GM23338 (cell line): ENCODE data around the gene POLR2F. TPM values are rescaled to one million over a fixed set of nuclear protein-coding genes. Genes with fewer than 3 reads are reported as not detected.

Experiments
- ATAC-seq: fragments of 200-7000 bp; cut with Tn5 transposase; 3 replicates; pipeline ENCODE4 v1.9.1; 2020
- DNase-seq: peaks from one replicate; pipeline ENCODE4 v3.0.0-alpha.2; 2015; ENCODE audit warnings: low spot score
- H2AFZ ChIP-seq: fragments of 200-600 bp; sonication (generic); 2 replicates; pipeline ENCODE4 v1.8.0; 2016; ENCODE audit warnings: antibody characterized with exemption, mild to moderate bottlenecking, moderate library complexity
- H3F3A ChIP-seq: fragments of 200-600 bp; sonication (generic); replicated peaks from 2 replicates; pipeline ENCODE4 v1.8.0; 2017; ENCODE audit warnings: antibody characterized with exemption, mixed run types, low read depth
- H3K27ac ChIP-seq: fragments of 200-600 bp; sonication (generic); 2 replicates; pipeline ENCODE4 v1.6.1; 2016; ENCODE audit warnings: low read depth
- H3K27me3 ChIP-seq: fragments of 200-600 bp; sonication (generic); 2 replicates; pipeline ENCODE4 v1.8.0; 2016; ENCODE audit warnings: mild to moderate bottlenecking, mixed run types, moderate library complexity; ENCODE audit not compliant: insufficient read depth
- H3K36me3 ChIP-seq: fragments of 200-600 bp; sonication (generic); 2 replicates; pipeline ENCODE4 v1.8.0; 2016; ENCODE audit warnings: mild to moderate bottlenecking; ENCODE audit not compliant: insufficient read depth
- H3K4me1 ChIP-seq: fragments of 200-600 bp; sonication (generic); 2 replicates; pipeline ENCODE4 v1.8.0; 2016; ENCODE audit warnings: mild to moderate bottlenecking, moderate library complexity; ENCODE audit not compliant: insufficient read depth
- H3K4me2 ChIP-seq: fragments of 200-600 bp; sonication (generic); 2 replicates; pipeline ENCODE4 v1.7.1; 2017; ENCODE audit warnings: mixed run types
- H3K4me3 ChIP-seq: fragments of 200-600 bp; sonication (generic); 2 replicates; pipeline ENCODE4 v1.6.1; 2016; ENCODE audit warnings: mixed run types
- H3K79me2 ChIP-seq: fragments of 200-600 bp; sonication (generic); replicated peaks from 2 replicates; pipeline ENCODE4 v1.8.0; 2017; ENCODE audit warnings: mild to moderate bottlenecking; ENCODE audit not compliant: insufficient read depth
- H3K9me2 ChIP-seq: fragments of 200-600 bp; sonication (generic); 2 replicates; pipeline ENCODE4 v1.8.0; 2017; ENCODE audit not compliant: insufficient read depth
- H4K20me1 ChIP-seq: fragments of 200-600 bp; sonication (generic); replicated peaks from 2 replicates; pipeline ENCODE4 v1.8.0; 2017; ENCODE audit warnings: mild to moderate bottlenecking; ENCODE audit not compliant: insufficient read depth
- H3K27ac Mint-ChIP-seq: 2 replicates; pipeline ENCODE4 v1.8.0; 2020; ENCODE audit warnings: inconsistent platforms, mild to moderate bottlenecking, moderate library complexity, mixed read lengths
- H3K27me3 Mint-ChIP-seq: 3 replicates; pipeline ENCODE4 v1.8.0; 2022; ENCODE audit warnings: low read depth, mild to moderate bottlenecking, moderate library complexity, mixed read lengths, inconsistent platforms; ENCODE audit not compliant: insufficient read depth, poor library complexity
- H3K36me3 Mint-ChIP-seq: 3 replicates; pipeline ENCODE4 v1.8.0; 2021; ENCODE audit warnings: low read depth, mild to moderate bottlenecking, inconsistent platforms, moderate library complexity, mixed read lengths
- H3K4me1 Mint-ChIP-seq: 3 replicates; pipeline ENCODE4 v1.8.0; 2020; ENCODE audit warnings: mild to moderate bottlenecking, inconsistent platforms, mixed read lengths
- H3K4me3 Mint-ChIP-seq: 3 replicates; pipeline ENCODE4 v1.8.0; 2021; ENCODE audit warnings: moderate library complexity, mild to moderate bottlenecking, inconsistent platforms, mixed read lengths
- H3K9me3 Mint-ChIP-seq: 3 replicates; pipeline ENCODE4 v1.8.0; 2020; ENCODE audit warnings: moderate library complexity, mild to moderate bottlenecking, inconsistent platforms, mixed read lengths
- CREB1 ChIP-seq: fragments of 250-450 bp; sonication (Bioruptor Pico); IDR thresholded peaks from 2 replicates; pipeline ENCODE4 v1.5.0; 2020; ENCODE audit warnings: low read depth, mild to moderate bottlenecking, moderate library complexity
- EZH2 ChIP-seq: fragments of 200-600 bp; sonication (generic); IDR thresholded peaks from one replicate; pipeline ENCODE4 v1.8.0; 2017; ENCODE audit warnings: antibody characterized with exemption, mild to moderate bottlenecking, low read depth; ENCODE audit not compliant: unreplicated experiment
- EZH2phosphoT487 ChIP-seq: fragments of 200-600 bp; sonication (generic); IDR thresholded peaks from one replicate; pipeline ENCODE4 v1.8.1; 2018; ENCODE audit warnings: antibody characterized with exemption; ENCODE audit not compliant: unreplicated experiment
- JUNB ChIP-seq: IDR thresholded peaks from one replicate; pipeline ENCODE4 v1.6.1; 2016; ENCODE audit warnings: antibody characterized with exemption; ENCODE audit not compliant: unreplicated experiment
- NANOG ChIP-seq: IDR thresholded peaks from 2 replicates; pipeline ENCODE4 v1.6.1; 2016; ENCODE audit warnings: antibody characterized with exemption, borderline replicate concordance
- POLR2AphosphoS5 ChIP-seq: IDR thresholded peaks from 2 replicates; pipeline ENCODE4 v1.6.1; 2016; ENCODE audit warnings: antibody characterized with exemption, low read depth
- STAT1 ChIP-seq: IDR thresholded peaks from one replicate; pipeline ENCODE4 v1.6.1; 2016; ENCODE audit warnings: antibody characterized with exemption; ENCODE audit not compliant: unreplicated experiment
- ZNF114 ChIP-seq: fragments of 250-450 bp; sonication (Bioruptor Pico); IDR thresholded peaks from 2 replicates; pipeline ENCODE4 v1.5.0; 2020; ENCODE audit warnings: mild to moderate bottlenecking, moderate library complexity
- ZNF331 ChIP-seq: fragments of 250-450 bp; sonication (Bioruptor Pico); IDR thresholded peaks from 2 replicates; pipeline ENCODE4 v1.5.0; 2020; ENCODE audit warnings: low read depth, mild to moderate bottlenecking, moderate library complexity
- polyA plus RNA-seq: library from polyadenylated mRNA; unstranded; fragments of >200 nt; fragmentation: Nextera tagmentation; extraction: Ambion mirVana; gene quantifications from 2 replicates; pipeline ENCODE4 v1.2.1, GENCODE V29; 2016
- total RNA-seq: library from RNA; depleted of rRNA; stranded (reverse); fragments of >200 nt; shearing (Covaris generic); gene quantifications from 2 replicates; pipeline ENCODE4 v1.2.3, GENCODE V29; 2014
- TF ChIP-seq, protein P1 (sequence below): IDR thresholded peaks from one replicate; pipeline ENCODE4 v1.6.1; 2018; ENCODE audit warnings: antibody characterized with exemption; ENCODE audit not compliant: unreplicated experiment
- TF ChIP-seq, protein P2 (sequence below): fragments of 250-450 bp; sonication (Bioruptor Pico); IDR thresholded peaks from 2 replicates; pipeline ENCODE4 v1.5.0; 2020; ENCODE audit warnings: mild to moderate bottlenecking, moderate library complexity
- TF ChIP-seq, protein P3 (sequence below): IDR thresholded peaks from 2 replicates; pipeline ENCODE4 v1.6.1; 2016; ENCODE audit warnings: antibody characterized with exemption
- TF ChIP-seq, protein P4 (sequence below), 2 experiments: fragments of 200-600 bp in 1 of 2; sonication (generic) in 1 of 2; conservative IDR thresholded peaks; 2 replicates each; pipeline versions ENCODE4 v1.5.1 to v1.6.1; 2016 to 2017; ENCODE audit warnings: antibody characterized with exemption in 2 of 2, low read depth in 2 of 2, mild to moderate bottlenecking in 2 of 2, moderate library complexity in 1 of 2

Gene POLR2F
- total and polyA plus RNA-seq, 2 experiments from 2014 or later: 144 to 429 TPM

DNA sequence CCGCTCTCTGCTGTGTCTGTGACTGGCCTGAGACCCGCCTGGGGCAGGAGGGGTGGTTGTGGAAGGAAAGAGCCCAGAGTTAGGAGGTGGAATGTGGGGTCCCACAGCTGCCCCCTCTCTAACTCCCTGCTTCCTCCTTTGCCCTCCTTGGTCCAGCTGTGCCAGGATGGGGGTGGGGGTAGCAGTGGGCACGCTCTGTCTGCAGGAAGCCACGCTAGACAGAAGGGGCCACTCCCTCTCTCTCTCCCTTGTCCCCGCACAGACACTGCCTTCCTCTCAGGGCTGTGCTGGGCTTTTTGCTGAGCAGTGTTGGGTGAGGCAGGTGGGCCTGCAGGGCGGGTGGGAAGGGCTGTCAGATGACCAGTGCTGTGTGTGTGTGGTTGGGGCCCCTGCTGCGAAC is 32.9 kb downstream of the POLR2F start:
- Histone ChIP-seq H3K9me2 (no peaks in the 10 kb centered on the region), H2AFZ (no peak overlapping the region), H3K27ac (no peak overlapping the region), H3K79me2 (no peaks in the 10 kb centered on the region), H4K20me1 (no peaks in the 10 kb centered on the region), H3K4me2 (no peak overlapping the region), H3K4me1 (peaks cover 10% of the 10 kb centered on the region), H3K36me3 (no peaks in the 10 kb centered on the region), H3F3A (no peaks in the 10 kb centered on the region), H3K27me3 (peaks cover 25% of the 10 kb centered on the region), H3K4me3 (no peak overlapping the region)
- no peak overlapping the region for H3K27ac Mint-ChIP-seq
- no peak for DNase-seq
- H3K4me3 Mint-ChIP-seq: no peak overlapping the region
- peaks cover 30% of the 10 kb centered on the region for H3K27me3 Mint-ChIP-seq
- TF ChIP-seq EZH2phosphoT487 (no peak), CREB1 (CRISPR knock-in tag) (no peak), EZH2 (no peak), JUNB (no peak), ZNF331 (CRISPR knock-in tag) (no peak), STAT1 (no peak), NANOG (no peak), POLR2AphosphoS5 (no peak), ZNF114 (CRISPR knock-in tag) (no peak)
- TF ChIP-seq, protein P1, sequence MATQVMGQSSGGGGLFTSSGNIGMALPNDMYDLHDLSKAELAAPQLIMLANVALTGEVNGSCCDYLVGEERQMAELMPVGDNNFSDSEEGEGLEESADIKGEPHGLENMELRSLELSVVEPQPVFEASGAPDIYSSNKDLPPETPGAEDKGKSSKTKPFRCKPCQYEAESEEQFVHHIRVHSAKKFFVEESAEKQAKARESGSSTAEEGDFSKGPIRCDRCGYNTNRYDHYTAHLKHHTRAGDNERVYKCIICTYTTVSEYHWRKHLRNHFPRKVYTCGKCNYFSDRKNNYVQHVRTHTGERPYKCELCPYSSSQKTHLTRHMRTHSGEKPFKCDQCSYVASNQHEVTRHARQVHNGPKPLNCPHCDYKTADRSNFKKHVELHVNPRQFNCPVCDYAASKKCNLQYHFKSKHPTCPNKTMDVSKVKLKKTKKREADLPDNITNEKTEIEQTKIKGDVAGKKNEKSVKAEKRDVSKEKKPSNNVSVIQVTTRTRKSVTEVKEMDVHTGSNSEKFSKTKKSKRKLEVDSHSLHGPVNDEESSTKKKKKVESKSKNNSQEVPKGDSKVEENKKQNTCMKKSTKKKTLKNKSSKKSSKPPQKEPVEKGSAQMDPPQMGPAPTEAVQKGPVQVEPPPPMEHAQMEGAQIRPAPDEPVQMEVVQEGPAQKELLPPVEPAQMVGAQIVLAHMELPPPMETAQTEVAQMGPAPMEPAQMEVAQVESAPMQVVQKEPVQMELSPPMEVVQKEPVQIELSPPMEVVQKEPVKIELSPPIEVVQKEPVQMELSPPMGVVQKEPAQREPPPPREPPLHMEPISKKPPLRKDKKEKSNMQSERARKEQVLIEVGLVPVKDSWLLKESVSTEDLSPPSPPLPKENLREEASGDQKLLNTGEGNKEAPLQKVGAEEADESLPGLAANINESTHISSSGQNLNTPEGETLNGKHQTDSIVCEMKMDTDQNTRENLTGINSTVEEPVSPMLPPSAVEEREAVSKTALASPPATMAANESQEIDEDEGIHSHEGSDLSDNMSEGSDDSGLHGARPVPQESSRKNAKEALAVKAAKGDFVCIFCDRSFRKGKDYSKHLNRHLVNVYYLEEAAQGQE: no peak
- TF ChIP-seq, protein P2, sequence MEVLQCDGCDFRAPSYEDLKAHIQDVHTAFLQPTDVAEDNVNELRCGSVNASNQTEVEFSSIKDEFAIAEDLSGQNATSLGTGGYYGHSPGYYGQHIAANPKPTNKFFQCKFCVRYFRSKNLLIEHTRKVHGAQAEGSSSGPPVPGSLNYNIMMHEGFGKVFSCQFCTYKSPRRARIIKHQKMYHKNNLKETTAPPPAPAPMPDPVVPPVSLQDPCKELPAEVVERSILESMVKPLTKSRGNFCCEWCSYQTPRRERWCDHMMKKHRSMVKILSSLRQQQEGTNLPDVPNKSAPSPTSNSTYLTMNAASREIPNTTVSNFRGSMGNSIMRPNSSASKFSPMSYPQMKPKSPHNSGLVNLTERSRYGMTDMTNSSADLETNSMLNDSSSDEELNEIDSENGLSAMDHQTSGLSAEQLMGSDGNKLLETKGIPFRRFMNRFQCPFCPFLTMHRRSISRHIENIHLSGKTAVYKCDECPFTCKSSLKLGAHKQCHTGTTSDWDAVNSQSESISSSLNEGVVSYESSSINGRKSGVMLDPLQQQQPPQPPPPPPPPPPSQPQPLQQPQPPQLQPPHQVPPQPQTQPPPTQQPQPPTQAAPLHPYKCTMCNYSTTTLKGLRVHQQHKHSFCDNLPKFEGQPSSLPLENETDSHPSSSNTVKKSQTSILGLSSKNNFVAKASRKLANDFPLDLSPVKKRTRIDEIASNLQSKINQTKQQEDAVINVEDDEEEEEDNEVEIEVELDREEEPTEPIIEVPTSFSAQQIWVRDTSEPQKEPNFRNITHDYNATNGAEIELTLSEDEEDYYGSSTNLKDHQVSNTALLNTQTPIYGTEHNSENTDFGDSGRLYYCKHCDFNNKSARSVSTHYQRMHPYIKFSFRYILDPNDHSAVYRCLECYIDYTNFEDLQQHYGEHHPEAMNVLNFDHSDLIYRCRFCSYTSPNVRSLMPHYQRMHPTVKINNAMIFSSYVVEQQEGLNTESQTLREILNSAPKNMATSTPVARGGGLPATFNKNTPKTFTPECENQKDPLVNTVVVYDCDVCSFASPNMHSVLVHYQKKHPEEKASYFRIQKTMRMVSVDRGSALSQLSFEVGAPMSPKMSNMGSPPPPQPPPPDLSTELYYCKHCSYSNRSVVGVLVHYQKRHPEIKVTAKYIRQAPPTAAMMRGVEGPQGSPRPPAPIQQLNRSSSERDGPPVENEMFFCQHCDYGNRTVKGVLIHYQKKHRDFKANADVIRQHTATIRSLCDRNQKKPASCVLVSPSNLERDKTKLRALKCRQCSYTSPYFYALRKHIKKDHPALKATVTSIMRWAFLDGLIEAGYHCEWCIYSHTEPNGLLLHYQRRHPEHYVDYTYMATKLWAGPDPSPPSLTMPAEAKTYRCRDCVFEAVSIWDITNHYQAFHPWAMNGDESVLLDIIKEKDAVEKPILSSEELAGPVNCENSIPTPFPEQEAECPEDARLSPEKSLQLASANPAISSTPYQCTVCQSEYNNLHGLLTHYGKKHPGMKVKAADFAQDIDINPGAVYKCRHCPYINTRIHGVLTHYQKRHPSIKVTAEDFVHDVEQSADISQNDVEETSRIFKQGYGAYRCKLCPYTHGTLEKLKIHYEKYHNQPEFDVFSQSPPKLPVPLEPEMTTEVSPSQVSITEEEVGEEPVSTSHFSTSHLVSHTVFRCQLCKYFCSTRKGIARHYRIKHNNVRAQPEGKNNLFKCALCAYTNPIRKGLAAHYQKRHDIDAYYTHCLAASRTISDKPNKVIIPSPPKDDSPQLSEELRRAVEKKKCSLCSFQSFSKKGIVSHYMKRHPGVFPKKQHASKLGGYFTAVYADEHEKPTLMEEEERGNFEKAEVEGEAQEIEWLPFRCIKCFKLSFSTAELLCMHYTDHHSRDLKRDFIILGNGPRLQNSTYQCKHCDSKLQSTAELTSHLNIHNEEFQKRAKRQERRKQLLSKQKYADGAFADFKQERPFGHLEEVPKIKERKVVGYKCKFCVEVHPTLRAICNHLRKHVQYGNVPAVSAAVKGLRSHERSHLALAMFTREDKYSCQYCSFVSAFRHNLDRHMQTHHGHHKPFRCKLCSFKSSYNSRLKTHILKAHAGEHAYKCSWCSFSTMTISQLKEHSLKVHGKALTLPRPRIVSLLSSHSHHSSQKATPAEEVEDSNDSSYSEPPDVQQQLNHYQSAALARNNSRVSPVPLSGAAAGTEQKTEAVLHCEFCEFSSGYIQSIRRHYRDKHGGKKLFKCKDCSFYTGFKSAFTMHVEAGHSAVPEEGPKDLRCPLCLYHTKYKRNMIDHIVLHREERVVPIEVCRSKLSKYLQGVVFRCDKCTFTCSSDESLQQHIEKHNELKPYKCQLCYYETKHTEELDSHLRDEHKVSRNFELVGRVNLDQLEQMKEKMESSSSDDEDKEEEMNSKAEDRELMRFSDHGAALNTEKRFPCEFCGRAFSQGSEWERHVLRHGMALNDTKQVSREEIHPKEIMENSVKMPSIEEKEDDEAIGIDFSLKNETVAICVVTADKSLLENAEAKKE: no peak
- TF ChIP-seq, protein P3, sequence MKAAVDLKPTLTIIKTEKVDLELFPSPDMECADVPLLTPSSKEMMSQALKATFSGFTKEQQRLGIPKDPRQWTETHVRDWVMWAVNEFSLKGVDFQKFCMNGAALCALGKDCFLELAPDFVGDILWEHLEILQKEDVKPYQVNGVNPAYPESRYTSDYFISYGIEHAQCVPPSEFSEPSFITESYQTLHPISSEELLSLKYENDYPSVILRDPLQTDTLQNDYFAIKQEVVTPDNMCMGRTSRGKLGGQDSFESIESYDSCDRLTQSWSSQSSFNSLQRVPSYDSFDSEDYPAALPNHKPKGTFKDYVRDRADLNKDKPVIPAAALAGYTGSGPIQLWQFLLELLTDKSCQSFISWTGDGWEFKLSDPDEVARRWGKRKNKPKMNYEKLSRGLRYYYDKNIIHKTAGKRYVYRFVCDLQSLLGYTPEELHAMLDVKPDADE: no peak
- TF ChIP-seq, protein P4, sequence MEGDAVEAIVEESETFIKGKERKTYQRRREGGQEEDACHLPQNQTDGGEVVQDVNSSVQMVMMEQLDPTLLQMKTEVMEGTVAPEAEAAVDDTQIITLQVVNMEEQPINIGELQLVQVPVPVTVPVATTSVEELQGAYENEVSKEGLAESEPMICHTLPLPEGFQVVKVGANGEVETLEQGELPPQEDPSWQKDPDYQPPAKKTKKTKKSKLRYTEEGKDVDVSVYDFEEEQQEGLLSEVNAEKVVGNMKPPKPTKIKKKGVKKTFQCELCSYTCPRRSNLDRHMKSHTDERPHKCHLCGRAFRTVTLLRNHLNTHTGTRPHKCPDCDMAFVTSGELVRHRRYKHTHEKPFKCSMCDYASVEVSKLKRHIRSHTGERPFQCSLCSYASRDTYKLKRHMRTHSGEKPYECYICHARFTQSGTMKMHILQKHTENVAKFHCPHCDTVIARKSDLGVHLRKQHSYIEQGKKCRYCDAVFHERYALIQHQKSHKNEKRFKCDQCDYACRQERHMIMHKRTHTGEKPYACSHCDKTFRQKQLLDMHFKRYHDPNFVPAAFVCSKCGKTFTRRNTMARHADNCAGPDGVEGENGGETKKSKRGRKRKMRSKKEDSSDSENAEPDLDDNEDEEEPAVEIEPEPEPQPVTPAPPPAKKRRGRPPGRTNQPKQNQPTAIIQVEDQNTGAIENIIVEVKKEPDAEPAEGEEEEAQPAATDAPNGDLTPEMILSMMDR (conservative IDR thresholded peaks at IDR 0.05; ENCODE audit: low read depth in 2 of 2): no peak
- no peaks in the 10 kb centered on the region for H3K36me3 Mint-ChIP-seq
- ATAC-seq: no peak
- H3K4me1 Mint-ChIP-seq: peaks cover 24% of the 10 kb centered on the region
- H3K9me3 Mint-ChIP-seq: no peaks in the 10 kb centered on the region
